IMR-90 (cell line): ENCODE data around the gene PLEKHB1.

ENCODE experiments used
- CEBPB ChIP-seq: IDR thresholded peaks from 2 replicates; pipeline ENCODE4 v1.6.1; 2012; ENCODE audit warnings: low read depth, low read length, improper control_type of control experiment
- MAZ ChIP-seq: IDR thresholded peaks from 2 replicates; pipeline ENCODE4 v1.6.1; 2012; ENCODE audit warnings: low read depth, mild to moderate bottlenecking, low read length, improper control_type of control experiment, moderate library complexity, borderline replicate concordance
- NFE2L2 ChIP-seq: fragments of 150-350 bp; IDR thresholded peaks from 2 replicates; pipeline ENCODE4 v1.6.1; 2016; ENCODE audit warnings: low read depth, mild to moderate bottlenecking, low read length
- POLR2A ChIP-seq: IDR thresholded peaks from 2 replicates; pipeline ENCODE4 v1.6.1; 2012; ENCODE audit warnings: mild to moderate bottlenecking, low read depth, low read length
- RFX5 ChIP-seq: IDR thresholded peaks from 2 replicates; pipeline ENCODE4 v1.8.0; 2012; ENCODE audit warnings: low read depth, mild to moderate bottlenecking, low read length, moderate library complexity
- SMC3 ChIP-seq: fragments of 150-350 bp; IDR thresholded peaks from 2 replicates; pipeline ENCODE4 v1.6.1; 2016; ENCODE audit warnings: low read depth, mild to moderate bottlenecking, antibody characterized with exemption, low read length, moderate library complexity
- TF ChIP-seq, protein P1 (sequence below): conservative IDR thresholded peaks from 2 replicates; pipeline ENCODE4 v1.5.1; 2012; ENCODE audit warnings: mild to moderate bottlenecking, low read depth, low read length, improper control_type of control experiment
- TF ChIP-seq, protein P2 (sequence below): fragments of 150-350 bp; IDR thresholded peaks from 2 replicates; pipeline ENCODE4 v1.6.1; 2017; ENCODE audit warnings: mild to moderate bottlenecking, antibody characterized with exemption, low read length, low read depth
- TF ChIP-seq, protein P3 (sequence below): fragments of 150-350 bp; IDR thresholded peaks from 2 replicates; pipeline ENCODE4 v1.6.1; 2016; ENCODE audit warnings: low read depth, mild to moderate bottlenecking, low read length, moderate library complexity, borderline replicate concordance

DNA sequence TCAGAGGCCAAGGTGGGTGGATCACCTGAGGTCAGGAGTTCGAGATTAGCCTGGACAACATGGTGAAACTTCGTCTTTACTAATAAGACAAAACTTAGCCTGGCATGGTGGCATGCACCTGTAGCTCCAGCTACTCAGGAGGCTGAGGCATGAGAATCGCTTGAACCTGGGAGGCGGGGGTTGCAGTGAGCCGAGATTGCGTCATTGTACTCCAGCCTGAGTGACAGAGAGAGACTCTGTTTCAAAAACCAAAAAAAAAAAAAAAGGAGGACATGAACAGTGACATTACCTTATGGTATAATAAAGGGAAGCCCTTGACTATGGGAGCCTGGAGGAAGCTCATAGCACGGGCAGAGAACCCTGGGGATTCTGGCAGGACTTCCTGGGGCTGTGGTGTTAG is 16.5 kb upstream of the PLEKHB1 start:
- TF ChIP-seq, protein P1, sequence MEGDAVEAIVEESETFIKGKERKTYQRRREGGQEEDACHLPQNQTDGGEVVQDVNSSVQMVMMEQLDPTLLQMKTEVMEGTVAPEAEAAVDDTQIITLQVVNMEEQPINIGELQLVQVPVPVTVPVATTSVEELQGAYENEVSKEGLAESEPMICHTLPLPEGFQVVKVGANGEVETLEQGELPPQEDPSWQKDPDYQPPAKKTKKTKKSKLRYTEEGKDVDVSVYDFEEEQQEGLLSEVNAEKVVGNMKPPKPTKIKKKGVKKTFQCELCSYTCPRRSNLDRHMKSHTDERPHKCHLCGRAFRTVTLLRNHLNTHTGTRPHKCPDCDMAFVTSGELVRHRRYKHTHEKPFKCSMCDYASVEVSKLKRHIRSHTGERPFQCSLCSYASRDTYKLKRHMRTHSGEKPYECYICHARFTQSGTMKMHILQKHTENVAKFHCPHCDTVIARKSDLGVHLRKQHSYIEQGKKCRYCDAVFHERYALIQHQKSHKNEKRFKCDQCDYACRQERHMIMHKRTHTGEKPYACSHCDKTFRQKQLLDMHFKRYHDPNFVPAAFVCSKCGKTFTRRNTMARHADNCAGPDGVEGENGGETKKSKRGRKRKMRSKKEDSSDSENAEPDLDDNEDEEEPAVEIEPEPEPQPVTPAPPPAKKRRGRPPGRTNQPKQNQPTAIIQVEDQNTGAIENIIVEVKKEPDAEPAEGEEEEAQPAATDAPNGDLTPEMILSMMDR: no peak
- no peak for TF ChIP-seq POLR2A
- TF ChIP-seq, protein P2, sequence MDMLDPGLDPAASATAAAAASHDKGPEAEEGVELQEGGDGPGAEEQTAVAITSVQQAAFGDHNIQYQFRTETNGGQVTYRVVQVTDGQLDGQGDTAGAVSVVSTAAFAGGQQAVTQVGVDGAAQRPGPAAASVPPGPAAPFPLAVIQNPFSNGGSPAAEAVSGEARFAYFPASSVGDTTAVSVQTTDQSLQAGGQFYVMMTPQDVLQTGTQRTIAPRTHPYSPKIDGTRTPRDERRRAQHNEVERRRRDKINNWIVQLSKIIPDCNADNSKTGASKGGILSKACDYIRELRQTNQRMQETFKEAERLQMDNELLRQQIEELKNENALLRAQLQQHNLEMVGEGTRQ: no peak
- no peak for TF ChIP-seq NFE2L2
- TF ChIP-seq, protein P3, sequence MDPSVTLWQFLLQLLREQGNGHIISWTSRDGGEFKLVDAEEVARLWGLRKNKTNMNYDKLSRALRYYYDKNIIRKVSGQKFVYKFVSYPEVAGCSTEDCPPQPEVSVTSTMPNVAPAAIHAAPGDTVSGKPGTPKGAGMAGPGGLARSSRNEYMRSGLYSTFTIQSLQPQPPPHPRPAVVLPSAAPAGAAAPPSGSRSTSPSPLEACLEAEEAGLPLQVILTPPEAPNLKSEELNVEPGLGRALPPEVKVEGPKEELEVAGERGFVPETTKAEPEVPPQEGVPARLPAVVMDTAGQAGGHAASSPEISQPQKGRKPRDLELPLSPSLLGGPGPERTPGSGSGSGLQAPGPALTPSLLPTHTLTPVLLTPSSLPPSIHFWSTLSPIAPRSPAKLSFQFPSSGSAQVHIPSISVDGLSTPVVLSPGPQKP: no peak
- TF ChIP-seq SMC3: no peak
- no peak for TF ChIP-seq MAZ
- no peak for TF ChIP-seq CEBPB
- TF ChIP-seq RFX5: no peak
